Astrocyte (in vitro differentiated cells and primary cell): ENCODE data around the gene COBL. TPM values are rescaled to one million over a fixed set of nuclear protein-coding genes. Genes with fewer than 3 reads are reported as not detected.

ENCODE experiments used
- DNase-seq: peaks from one replicate; pipeline ENCODE4 v3.0.0-alpha.2; 2010; ENCODE audit warnings: low read depth
- FAIRE-seq: peaks from 2 replicates; lab custom pipeline; 2011; peaks lifted over from hg19 to GRCh38; lab: Jason Lieb, UNC
- H2AFZ ChIP-seq: 2 replicates; pipeline ENCODE4 v1.6.0; 2012; ENCODE audit warnings: low read depth, low read length, inconsistent platforms
- H3K27ac ChIP-seq: 2 replicates; pipeline ENCODE4 v1.5.1; 2011; ENCODE audit warnings: low read depth, low read length, inconsistent platforms
- H3K27me3 ChIP-seq: 2 replicates; pipeline ENCODE4 v1.6.0; 2011; ENCODE audit warnings: low read length, inconsistent platforms; ENCODE audit not compliant: insufficient read depth
- H3K36me3 ChIP-seq: 2 replicates; pipeline ENCODE4 v1.5.1; 2011; ENCODE audit warnings: low read length, inconsistent platforms; ENCODE audit not compliant: insufficient read depth
- H3K4me1 ChIP-seq: 2 replicates; pipeline ENCODE4 v1.5.1; 2011; ENCODE audit warnings: low read length, inconsistent platforms; ENCODE audit not compliant: insufficient read depth
- H3K4me2 ChIP-seq: 2 replicates; pipeline ENCODE4 v1.6.0; 2012; ENCODE audit warnings: low read length, inconsistent platforms
- H3K4me3 ChIP-seq: 2 replicates; pipeline ENCODE4 v1.5.1; 2011; ENCODE audit warnings: low read depth, mild to moderate bottlenecking, low read length, inconsistent platforms; ENCODE audit not compliant: insufficient read depth
- H3K79me2 ChIP-seq: 2 replicates; pipeline ENCODE4 v1.6.0; 2012; ENCODE audit warnings: mild to moderate bottlenecking, low read length, inconsistent platforms; ENCODE audit not compliant: insufficient read depth
- H3K9ac ChIP-seq: 2 replicates; pipeline ENCODE4 v1.6.0; 2012; ENCODE audit warnings: mild to moderate bottlenecking, low read length, inconsistent platforms
- H3K9me3 ChIP-seq: 2 replicates; pipeline ENCODE4 v1.5.1; 2012; ENCODE audit warnings: low read depth, mild to moderate bottlenecking, low read length, inconsistent platforms; ENCODE audit not compliant: insufficient read depth
- H4K20me1 ChIP-seq: 2 replicates; pipeline ENCODE4 v1.6.0; 2012; ENCODE audit warnings: low read length, inconsistent platforms; ENCODE audit not compliant: insufficient read depth
- H3K27ac Mint-ChIP-seq: one replicate; pipeline ENCODE4 v1.8.0; 2021; ENCODE audit warnings: mild to moderate bottlenecking, mixed read lengths; ENCODE audit not compliant: unreplicated experiment
- H3K27me3 Mint-ChIP-seq: one replicate; pipeline ENCODE4 v1.8.0; 2021; ENCODE audit warnings: low read depth, mixed read lengths; ENCODE audit not compliant: unreplicated experiment
- H3K36me3 Mint-ChIP-seq: one replicate; pipeline ENCODE4 v1.8.0; 2021; ENCODE audit warnings: low read depth, mixed read lengths; ENCODE audit not compliant: unreplicated experiment
- H3K4me1 Mint-ChIP-seq: one replicate; pipeline ENCODE4 v1.8.0; 2021; ENCODE audit warnings: low read depth, mixed read lengths; ENCODE audit not compliant: unreplicated experiment
- H3K4me3 Mint-ChIP-seq: one replicate; pipeline ENCODE4 v1.8.0; 2021; ENCODE audit warnings: mild to moderate bottlenecking, moderate library complexity, mixed read lengths; ENCODE audit not compliant: unreplicated experiment
- H3K9me3 Mint-ChIP-seq: one replicate; pipeline ENCODE4 v1.8.0; 2021; ENCODE audit warnings: mild to moderate bottlenecking, mixed read lengths; ENCODE audit not compliant: unreplicated experiment
- CTCF ChIP-seq: IDR thresholded peaks from 2 replicates; pipeline ENCODE4 v1.5.1; 2011; ENCODE audit warnings: low read depth, mild to moderate bottlenecking, inconsistent platforms, low read length, moderate library complexity; ENCODE audit not compliant: insufficient read depth
- EZH2 ChIP-seq: IDR thresholded peaks from 2 replicates; pipeline ENCODE4 v1.6.1; 2012; ENCODE audit warnings: mild to moderate bottlenecking, low read length, inconsistent platforms; ENCODE audit not compliant: insufficient read depth
- total RNA-seq: library from RNA; stranded (reverse); gene quantifications from 2 replicates; pipeline ENCODE4 v1.2.1, GENCODE V29; 2021

COBL gene
- total RNA-seq, 1 donor from 2014 or later, result 6.4 TPM

DNA sequence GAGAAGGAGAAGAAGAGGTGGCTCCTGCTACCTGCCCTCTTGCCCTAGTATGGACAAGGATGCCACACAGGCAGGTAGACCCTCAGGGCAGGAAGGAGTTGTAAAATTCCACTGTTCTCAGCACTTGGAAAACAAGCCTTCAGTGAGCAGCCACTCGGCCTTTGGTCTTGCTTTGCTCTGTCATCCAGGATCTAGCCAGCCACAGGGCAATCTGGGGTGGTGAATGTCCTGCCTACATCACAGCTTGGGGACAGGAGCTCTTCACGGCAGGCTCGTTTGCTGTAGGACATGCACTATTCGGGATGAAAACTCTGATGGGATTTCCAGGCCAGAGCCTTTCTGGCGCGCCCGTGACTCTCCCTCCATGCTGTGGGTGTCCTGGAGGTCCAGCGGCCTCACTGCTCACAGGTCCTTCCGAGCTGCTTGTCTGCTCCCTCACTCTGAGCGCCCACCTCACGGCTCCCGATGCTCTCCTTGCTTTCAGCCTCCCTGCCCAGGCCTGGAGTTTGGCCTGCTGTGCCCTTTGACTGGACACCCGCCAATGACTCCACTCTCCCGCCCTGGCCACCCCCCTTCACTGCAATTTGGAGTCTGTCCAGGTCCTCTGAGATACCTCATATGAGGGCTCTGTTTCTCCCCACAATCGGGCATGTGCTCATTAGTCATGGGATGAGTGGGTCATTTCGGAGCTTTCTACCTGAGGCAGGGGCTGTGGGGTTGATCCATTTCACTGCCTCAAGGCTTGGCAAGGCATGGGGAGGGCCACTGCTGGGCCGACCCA, 306.7 kb downstream of the COBL start:
- FAIRE-seq, result no peak
- H3K27me3 ChIP-seq, result peaks cover 9% of the 10 kb centered on the region
- H3K9ac ChIP-seq, result no peak overlapping the region
- peaks cover 19% of the 10 kb centered on the region for H3K4me1 ChIP-seq
- Mint-ChIP-seq H3K36me3 (peaks cover 2% of the 10 kb centered on the region), H3K27me3 (peaks cover 56% of the 10 kb centered on the region), H3K9me3 (peaks cover 1% of the 10 kb centered on the region), H3K27ac (no peak overlapping the region), H3K4me1 (peaks cover 3% of the 10 kb centered on the region), H3K4me3 (no peak overlapping the region)
- TF ChIP-seq EZH2, result no peak
- TF ChIP-seq CTCF, result no peak
- H4K20me1 ChIP-seq, result no peaks in the 10 kb centered on the region
- no peak overlapping the region for H2AFZ ChIP-seq
- H3K79me2 ChIP-seq, result no peaks in the 10 kb centered on the region
- peak; percentile 69 for DNase-seq
- H3K4me3 ChIP-seq, result no peak overlapping the region
- H3K9me3 ChIP-seq, result no peaks in the 10 kb centered on the region
- H3K4me2 ChIP-seq, result peak overlapping the region; percentile 37
- H3K27ac ChIP-seq, result peak overlapping the region; percentile 35
- H3K36me3 ChIP-seq, result no peaks in the 10 kb centered on the region

DNA sequence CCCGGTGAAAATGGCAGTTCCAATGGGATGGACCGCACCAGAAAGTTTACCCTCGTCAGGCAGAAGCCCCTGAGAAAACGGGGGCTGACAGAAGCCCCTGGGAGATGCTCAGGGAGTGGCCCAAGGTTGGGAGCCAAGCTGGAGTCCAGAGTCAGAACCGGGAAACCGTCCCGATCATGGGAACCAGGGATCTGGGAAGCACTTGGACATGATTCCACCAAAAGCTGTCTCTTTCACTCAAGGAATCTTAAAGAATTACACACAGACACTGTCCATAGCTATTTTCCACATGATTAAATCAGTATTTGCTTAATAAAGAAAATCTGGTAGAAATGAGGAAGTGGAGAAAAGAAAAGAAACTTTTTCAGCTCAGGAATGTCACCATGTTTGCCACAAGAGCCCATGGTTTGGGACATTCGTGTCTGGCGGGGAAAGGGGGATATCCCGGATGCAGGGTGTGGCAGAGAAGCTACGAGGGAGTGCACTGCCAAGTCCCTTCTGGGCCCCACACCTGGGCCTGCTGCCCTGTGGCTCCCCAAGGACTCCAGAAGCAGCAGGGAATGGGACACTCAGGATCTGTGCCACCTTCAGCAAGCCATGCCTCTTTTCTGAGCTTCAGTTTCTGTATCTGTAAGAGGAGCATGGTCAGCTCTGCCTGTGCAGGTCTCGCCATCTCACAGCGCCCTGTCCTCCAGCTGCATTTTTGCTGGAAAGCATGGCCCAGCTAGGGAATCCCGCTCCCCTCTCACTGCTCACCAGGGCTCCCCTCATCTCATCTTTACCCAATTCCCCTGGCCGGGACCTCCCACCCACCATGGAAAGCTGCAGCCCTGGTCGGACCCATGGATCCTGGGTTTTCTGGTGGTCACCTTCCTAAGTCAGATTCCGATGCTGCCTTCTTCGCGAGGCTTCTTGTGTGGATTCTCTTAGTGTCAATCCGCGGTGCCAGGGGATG, 308.8 kb downstream of the COBL start:
- H3K4me2 ChIP-seq, result no peak overlapping the region
- H3K36me3 ChIP-seq, result no peaks in the 10 kb centered on the region
- Mint-ChIP-seq H3K36me3 (peaks cover 2% of the 10 kb centered on the region), H3K9me3 (no peaks in the 10 kb centered on the region), H3K4me1 (peaks cover 3% of the 10 kb centered on the region), H3K4me3 (no peak overlapping the region), H3K27ac (no peak overlapping the region), H3K27me3 (peaks cover 42% of the 10 kb centered on the region)
- H4K20me1 ChIP-seq, result no peaks in the 10 kb centered on the region
- peaks cover 19% of the 10 kb centered on the region for H3K4me1 ChIP-seq
- no peak overlapping the region for H3K27ac ChIP-seq
- no peak for DNase-seq
- peaks cover 6% of the 10 kb centered on the region for H3K27me3 ChIP-seq
- H2AFZ ChIP-seq, result no peak overlapping the region
- H3K9me3 ChIP-seq, result no peaks in the 10 kb centered on the region
- FAIRE-seq, result no peak
- TF ChIP-seq CTCF, result no peak
- no peak for TF ChIP-seq EZH2
- no peaks in the 10 kb centered on the region for H3K79me2 ChIP-seq
- no peak overlapping the region for H3K9ac ChIP-seq
- H3K4me3 ChIP-seq, result no peak overlapping the region
